Esophagus squamous epithelium (tissue), 5 donors: ENCODE data around the gene TRPC4. TPM values are rescaled to one million over a fixed set of nuclear protein-coding genes. Genes with fewer than 3 reads are reported as not detected.

Experiments
- DNase-seq: peaks from one replicate; lab custom pipeline; 2025; lab: John Stamatoyannopoulos, UW
- H3K27ac ChIP-seq, 4 donors: fragments of 200-600 bp; sonication (generic); one replicate each; pipeline ENCODE4 v1.5.1; 2016 to 2019; ENCODE audit warnings: mild to moderate bottlenecking in 1 of 4
- H3K27me3 ChIP-seq, 4 donors: fragments of 200-600 bp; sonication (generic); 1 replicate in 3 of 4; 2 replicates in 1 of 4; pipeline versions ENCODE4 v1.5.1 to v1.6.0; 2017 to 2021; ENCODE audit warnings: antibody characterized with exemption in 1 of 4
- H3K36me3 ChIP-seq, 3 donors: fragments of 200-600 bp; sonication (generic); one replicate each; pipeline ENCODE4 v1.5.1; 2016 to 2019
- H3K4me1 ChIP-seq, 3 donors: fragments of 200-600 bp; sonication (generic); one replicate each; pipeline ENCODE4 v1.5.1; 2017 to 2019
- H3K4me3 ChIP-seq, 4 donors: fragments of 200-600 bp; sonication (generic); 1 replicate in 3 of 4; 2 replicates in 1 of 4; pipeline ENCODE4 v1.5.1; 2016 to 2019; ENCODE audit warnings: mild to moderate bottlenecking in 2 of 4, moderate library complexity in 1 of 4
- H3K9me3 ChIP-seq, 3 donors: fragments of 200-600 bp; sonication (generic); one replicate each; pipeline ENCODE4 v1.5.1; 2016 to 2019
- CTCF ChIP-seq, 6 experiments: fragments of 450-650 bp in 4 of 6; fragments of 200-600 bp in 2 of 6; sonication (generic) in 2 of 6; IDR thresholded peaks; one replicate each; pipeline ENCODE4 v1.5.1; 2016 to 2019; ENCODE audit warnings: antibody characterized with exemption in 6 of 6, mild to moderate bottlenecking in 4 of 6, moderate library complexity in 4 of 6
- POLR2A ChIP-seq, 4 donors: fragments of 450-650 bp; IDR thresholded peaks; one replicate each; pipeline ENCODE4 v1.6.1; 2017; ENCODE audit warnings: antibody characterized with exemption in 4 of 4, mild to moderate bottlenecking in 4 of 4, moderate library complexity in 3 of 4
- WGBS, 2 donors: methylation state at CpG; one replicate each; pipeline ENCODE4 v1.1.5; 2018; 5-methylcytosine and 5-hydroxymethylcytosine counted together
- intact Hi-C: fragments of 100-400 bp; cut with DNase I; formaldehyde crosslinking; loops from one replicate; pipeline ENCODE4 v1.15.0; 2022
- total RNA-seq, 4 donors: library from RNA; depleted of rRNA; stranded (reverse); fragments of >200 nt; gene quantifications; one replicate each; pipeline ENCODE4 v1.1.0, GENCODE V29; 2016
- donor health status: DM: yes; HTN: yes; CAD: no.

The TRPC4 gene
- total RNA-seq, 4 donors from 2014 or later: 0.09 to 0.19 (median 0.13) TPM; not detected in 1

GRCh38 chr13:37766502-37766901, 103.1 kb downstream of the TRPC4 start:
- Histone ChIP-seq H3K27ac (no peak overlapping the region), H3K36me3 (no peaks in the 10 kb centered on the region)
- 76 to 80% methylated on average over 3 of the region's 3 CpGs for WGBS, 2 donors

GRCh38 chr13:37755349-37755748, 114.2 kb downstream of the TRPC4 start:
- Histone ChIP-seq H3K9me3 (no peaks in the 10 kb centered on the region), H3K4me1 (no peaks in the 10 kb centered on the region), H3K4me3 (no peak overlapping the region), H3K27me3 (no peaks in the 10 kb centered on the region), H3K36me3 (no peaks in the 10 kb centered on the region), H3K27ac (no peak overlapping the region)
- WGBS, 2 donors: 73 to 92% methylated on average over 3 of the region's 3 CpGs
- no peak for DNase-seq
- no peak for TF ChIP-seq POLR2A (IDR thresholded peaks at IDR 0.05)
- TF ChIP-seq CTCF (IDR thresholded peaks at IDR 0.05): no peak
- intact Hi-C loops: no loop called here

More at GRCh38 chr13:37766502-37766901, 103.1 kb downstream of the TRPC4 start:
- Histone ChIP-seq H3K27me3 (no peaks in the 10 kb centered on the region), H3K4me1 (no peaks in the 10 kb centered on the region), H3K4me3 (no peak overlapping the region), H3K9me3 (no peaks in the 10 kb centered on the region)
- DNase-seq: no peak
- TF ChIP-seq POLR2A (IDR thresholded peaks at IDR 0.05) (no peak), CTCF (IDR thresholded peaks at IDR 0.05) (no peak)
- intact Hi-C loops: no loop called here

- no peak overlapping the region for H3K4me3 ChIP-seq
- no peak for DNase-seq
- H3K27ac ChIP-seq: no peak overlapping the region
- H3K4me1 ChIP-seq: no peaks in the 10 kb centered on the region
- TF ChIP-seq POLR2A (IDR thresholded peaks at IDR 0.05): no peak
- TF ChIP-seq CTCF (IDR thresholded peaks at IDR 0.05): no peak
- 60 to 71% methylated on average over 6 of the region's 6 CpGs for WGBS, 2 donors
- H3K9me3 ChIP-seq: no peaks in the 10 kb centered on the region
- intact Hi-C loops: no loop called here
- H3K36me3 ChIP-seq: no peaks in the 10 kb centered on the region
- H3K27me3 ChIP-seq: no peaks in the 10 kb centered on the region
Measured at GRCh38 chr13:37753776-37754175, 115.8 kb downstream of the TRPC4 start.

GRCh38 chr13:37752146-37752545, 117.4 kb downstream of the TRPC4 start:
- intact Hi-C loops: no loop called here
- WGBS, 2 donors: 74 to 82% methylated on average over 9 of the region's 9 CpGs
- no peak for TF ChIP-seq CTCF (IDR thresholded peaks at IDR 0.05)
- no peak for TF ChIP-seq POLR2A (IDR thresholded peaks at IDR 0.05)

GRCh38 chr13:37751025-37751424, 118.5 kb downstream of the TRPC4 start:
- Histone ChIP-seq H3K4me1 (no peaks in the 10 kb centered on the region), H3K27me3 (no peaks in the 10 kb centered on the region), H3K9me3 (no peaks in the 10 kb centered on the region), H3K36me3 (no peaks in the 10 kb centered on the region), H3K4me3 (no peak overlapping the region), H3K27ac (no peak overlapping the region)
- 76 to 84% methylated on average over 9 of the region's 9 CpGs for WGBS, 2 donors
- TF ChIP-seq POLR2A (IDR thresholded peaks at IDR 0.05): no peak
- intact Hi-C loops: no loop called here
- DNase-seq: no peak

More at GRCh38 chr13:37752146-37752545, 117.4 kb downstream of the TRPC4 start:
- no peaks in the 10 kb centered on the region for H3K36me3 ChIP-seq
- no peak overlapping the region for H3K4me3 ChIP-seq
- DNase-seq: no peak
- H3K4me1 ChIP-seq: no peaks in the 10 kb centered on the region
- no peaks in the 10 kb centered on the region for H3K9me3 ChIP-seq
- H3K27me3 ChIP-seq: no peaks in the 10 kb centered on the region
- H3K27ac ChIP-seq: no peak overlapping the region

GRCh38 chr13:37748913-37749312, 120.7 kb downstream of the TRPC4 start:
- H3K27ac ChIP-seq: no peak overlapping the region
- no peak for TF ChIP-seq CTCF (IDR thresholded peaks at IDR 0.05)
- TF ChIP-seq POLR2A (IDR thresholded peaks at IDR 0.05): no peak
- H3K27me3 ChIP-seq: no peaks in the 10 kb centered on the region
- DNase-seq: no peak
- H3K36me3 ChIP-seq: no peaks in the 10 kb centered on the region
- H3K9me3 ChIP-seq: no peaks in the 10 kb centered on the region
- intact Hi-C loops: no loop called here
- no peak overlapping the region for H3K4me3 ChIP-seq
- WGBS, 2 donors: 62 to 70% methylated on average over 3 of the region's 3 CpGs
- no peaks in the 10 kb centered on the region for H3K4me1 ChIP-seq
